OCI-LY3 (cell line): ENCODE data around the gene EXD3.

Source experiments
- CTCF ChIP-seq: fragments of 200-600, 300-600 bp; sonication (generic); IDR thresholded peaks from 2 replicates; pipeline ENCODE4 v1.5.1; 2014; ENCODE audit warnings: antibody characterized with exemption, low read length, low read depth
- EZH2phosphoT487 ChIP-seq: fragments of 200-600 bp; shearing (Covaris generic); IDR thresholded peaks from 2 replicates; pipeline ENCODE4 v1.6.1; 2018; ENCODE audit warnings: antibody characterized with exemption, mixed run types, low read depth

- TF ChIP-seq CTCF = no peak
- TF ChIP-seq EZH2phosphoT487 = no peak
Measured at GRCh38 chr9:137404961-137405567, 17.9 kb downstream of the EXD3 start.
